D341Med (cell line): ENCODE data around the gene ALPK1.
"Not testable (repeated sequence)": the region's sequence is repeated elsewhere in the genome, so short reads cannot be mapped to it uniquely, and the experiment has no call there.

Source experiments
- DNase-seq: peaks from one replicate; pipeline ENCODE4 v3.0.0; 2012; ENCODE audit warnings: low spot score

Gene ALPK1

GRCh38 chr4:112453321-112453720 lies 156.2 kb downstream of the ALPK1 start:
- no peak for DNase-seq

- no peak for DNase-seq
Measured at GRCh38 chr4:112472318-112472717, 175.1 kb downstream of the ALPK1 start.

- no peak for DNase-seq
Measured at GRCh38 chr4:112473985-112474384, 176.8 kb downstream of the ALPK1 start.

- DNase-seq: no peak
Measured at GRCh38 chr4:112485930-112486329, 188.8 kb downstream of the ALPK1 start.

- not testable (repeated sequence) for DNase-seq
Measured at GRCh38 chr4:112490808-112491207, 193.6 kb downstream of the ALPK1 start.
